Transverse colon (tissue), 4 donors: ENCODE measurements around the gene RAMP3.

Experiments
- CTCF ChIP-seq, 5 experiments: fragments of 200-600 bp in 3 of 5; fragments of 450-650 bp in 2 of 5; sonication (generic) in 3 of 5; IDR thresholded peaks; 1 replicate in 2 of 5; 2 replicates in 3 of 5; pipeline ENCODE4 v1.5.1; 2016 to 2017; ENCODE audit warnings: antibody characterized with exemption in 5 of 5, inconsistent platforms in 3 of 5, mild to moderate bottlenecking in 2 of 5, moderate library complexity in 1 of 5
- POLR2A ChIP-seq: fragments of 450-650 bp; IDR thresholded peaks from one replicate; pipeline ENCODE4 v1.6.1; 2016; ENCODE audit warnings: antibody characterized with exemption, mild to moderate bottlenecking, moderate library complexity
- POLR2AphosphoS5 ChIP-seq, 3 donors: sonication (generic); formaldehyde crosslinking; IDR thresholded peaks; one replicate each; pipeline ENCODE4 v1.6.1; 2016; ENCODE audit warnings: antibody characterized with exemption in 3 of 3

- TF ChIP-seq POLR2A (no peak), CTCF (IDR thresholded peaks at IDR 0.05) (no peak), POLR2AphosphoS5 (IDR thresholded peaks at IDR 0.05) (no peak)
Measured at GRCh38 chr7:45108863-45109262, 48.7 kb upstream of the RAMP3 start.
